ENCODE measurements around the gene CAP2.

Gene CAP2

DNA sequence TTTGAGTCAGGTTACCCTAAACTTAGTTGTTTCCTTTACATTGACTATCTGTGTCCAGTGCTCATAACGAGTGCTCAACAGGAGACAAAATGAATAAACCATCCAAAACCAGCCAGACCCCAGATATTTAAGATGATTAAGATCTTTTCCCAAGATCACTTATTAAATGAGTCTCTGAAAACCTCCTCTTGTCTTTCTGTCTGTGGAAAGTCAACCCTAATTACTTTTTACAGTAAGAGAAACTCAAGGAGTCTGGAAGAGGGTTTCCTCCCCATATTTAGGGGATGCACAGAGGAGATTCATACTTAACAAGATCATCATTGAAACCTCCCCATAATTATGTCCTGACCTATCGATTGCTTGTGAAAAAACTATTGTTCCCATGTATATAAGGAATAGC, 84.0 kb downstream of the CAP2 start:
- no peak for DNase-seq

DNA sequence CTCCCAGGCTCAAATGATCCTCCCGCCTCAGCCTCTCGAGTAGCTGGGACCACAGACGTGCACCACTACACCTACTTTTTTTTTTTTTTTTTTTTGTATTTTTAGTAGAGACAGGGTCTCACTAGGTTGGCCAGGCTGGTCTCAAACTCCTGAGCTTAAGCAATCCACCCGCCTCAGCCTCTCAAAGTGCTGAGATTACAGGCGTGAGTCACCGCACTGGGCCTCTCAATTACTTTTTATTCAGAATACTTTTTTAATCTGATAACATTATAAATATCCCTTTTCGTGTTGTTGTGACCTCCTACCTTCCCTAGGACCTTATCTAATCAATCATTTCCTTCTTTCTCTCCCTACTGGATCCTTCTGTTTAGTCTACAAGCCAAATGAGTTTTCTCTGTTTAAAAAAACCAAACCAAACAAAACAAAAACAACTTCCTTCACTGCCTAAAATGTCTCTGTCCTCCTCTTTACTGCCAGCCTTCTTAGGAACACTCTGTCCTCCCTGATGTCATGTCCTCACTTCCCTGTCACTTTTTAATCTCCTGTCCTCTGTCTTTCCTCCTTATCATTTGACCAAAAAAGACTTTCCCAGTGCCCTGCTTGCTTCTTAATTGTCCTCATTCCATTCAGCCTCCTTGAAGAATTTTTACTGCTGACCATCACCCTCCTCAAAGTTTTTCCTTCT, 85.0 kb downstream of the CAP2 start:
- no peak for DNase-seq

DNA sequence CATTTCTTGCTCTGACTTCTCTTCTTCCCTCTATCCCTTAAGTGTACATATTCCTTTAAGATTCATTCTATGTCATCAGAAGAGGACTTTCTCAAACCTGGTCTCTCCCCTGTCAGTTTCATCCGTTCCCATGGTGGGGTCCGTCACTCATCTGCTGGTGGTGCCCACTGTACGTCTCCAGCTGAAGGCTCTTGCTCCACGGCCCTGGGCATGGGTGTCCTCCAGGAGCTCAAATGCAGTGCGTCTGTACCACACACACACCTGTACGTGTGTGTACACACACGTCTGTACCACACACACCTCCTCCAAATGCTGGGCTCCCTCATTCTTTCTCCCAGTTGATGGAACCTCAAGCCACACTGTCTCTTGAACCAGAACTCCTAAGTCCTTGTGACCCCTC, 85.6 kb downstream of the CAP2 start:
- DNase-seq: no peak

DNA sequence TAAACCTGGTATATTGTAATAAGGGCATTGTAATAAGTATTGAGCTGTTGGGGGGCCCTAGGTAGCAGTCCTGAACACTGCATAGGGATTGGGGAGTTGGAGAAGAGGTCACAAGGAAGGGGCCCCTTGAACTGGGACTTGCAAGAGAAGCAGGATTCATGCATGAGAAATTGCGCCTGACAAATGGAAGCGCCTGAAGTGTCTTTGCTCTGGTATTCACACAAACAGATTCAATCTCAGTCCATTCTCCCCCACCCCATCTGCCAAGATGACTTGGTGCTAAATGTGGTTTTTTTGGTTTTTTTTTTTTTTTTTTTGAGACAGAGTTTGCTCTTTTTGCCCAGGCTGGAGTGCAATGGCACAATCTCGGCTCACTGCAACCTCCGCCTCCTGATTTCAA, 87.1 kb downstream of the CAP2 start:
- no peak for DNase-seq

DNA sequence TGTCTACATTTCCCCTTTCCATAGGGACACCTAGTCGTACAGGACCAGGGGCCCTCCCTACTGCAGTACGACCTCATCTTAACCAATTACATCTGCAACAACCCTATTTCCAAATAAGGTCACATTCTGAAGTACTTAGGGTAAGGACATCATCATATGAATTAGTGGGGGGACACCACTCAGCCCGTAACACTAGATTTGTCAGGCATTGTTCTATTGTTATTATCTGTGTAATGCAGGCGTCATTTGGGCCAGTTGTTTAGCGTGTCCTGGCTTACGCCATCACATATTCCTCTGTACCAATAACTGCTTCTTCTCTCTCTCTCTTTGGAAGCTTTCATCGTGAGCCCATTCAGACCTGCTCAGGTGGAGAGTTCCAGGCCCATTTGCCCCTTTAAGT, 89.3 kb downstream of the CAP2 start:
- no peak for DNase-seq

DNA sequence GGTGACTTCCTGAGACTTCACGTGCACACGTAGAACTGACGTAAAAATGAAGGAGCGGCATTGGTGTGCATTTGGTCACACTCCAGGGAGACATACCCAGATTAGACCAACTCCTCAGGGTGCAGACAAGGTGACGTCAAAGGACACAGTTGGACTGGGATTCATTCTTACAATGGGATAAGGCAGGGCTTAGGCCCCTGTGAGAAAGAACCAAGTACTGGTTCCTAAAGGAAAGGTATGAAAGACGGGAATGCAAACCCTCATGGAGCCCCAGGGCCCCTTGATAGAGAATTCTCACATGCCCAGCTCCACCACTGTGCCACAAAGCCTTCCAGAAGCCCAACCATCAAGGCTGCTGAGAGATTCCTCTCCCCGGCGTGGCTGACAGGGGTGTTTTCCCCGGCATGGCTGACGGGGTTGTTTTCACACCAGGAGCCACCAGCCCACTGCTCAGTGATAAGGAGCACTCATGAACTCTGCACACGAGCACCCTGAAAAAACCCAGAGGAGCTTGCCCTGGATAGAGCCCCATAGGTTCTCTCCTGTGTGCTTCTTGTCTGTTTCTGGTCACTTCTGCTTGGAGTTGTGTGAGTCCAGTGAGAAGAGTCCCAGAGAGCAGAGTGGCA, 90.1 kb downstream of the CAP2 start:
- DNase-seq: no peak

DNA sequence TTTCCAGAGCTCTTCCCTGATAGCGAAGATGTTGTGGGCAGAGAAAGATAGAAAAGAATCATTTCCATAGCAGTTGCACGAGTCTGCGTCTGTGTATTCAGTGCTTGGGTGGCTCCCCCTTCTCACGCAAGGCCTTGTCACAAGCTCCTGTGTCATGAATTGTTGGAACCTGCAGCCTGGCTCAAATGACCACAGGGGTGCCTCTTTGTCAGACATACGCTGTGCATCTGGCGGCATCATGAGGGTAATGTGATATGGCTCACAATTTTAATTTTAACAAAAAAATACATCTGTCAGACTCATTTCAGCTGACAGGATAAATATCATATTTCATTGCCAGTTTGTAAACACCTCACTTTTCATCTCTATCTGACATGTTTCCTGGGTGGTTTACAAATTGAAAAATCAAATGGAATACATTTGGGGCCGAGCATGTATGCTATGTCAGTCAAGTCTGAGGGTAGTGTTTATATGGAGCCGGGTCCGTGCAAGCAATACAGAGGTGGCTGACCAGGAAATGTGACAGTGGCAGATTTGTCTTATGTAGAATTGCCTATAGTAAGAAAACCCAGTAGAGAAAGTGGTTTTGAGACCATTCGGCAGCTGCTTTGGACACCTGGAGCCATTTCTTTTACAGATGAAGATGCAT, 90.9 kb downstream of the CAP2 start:
- no peak for DNase-seq

DNA sequence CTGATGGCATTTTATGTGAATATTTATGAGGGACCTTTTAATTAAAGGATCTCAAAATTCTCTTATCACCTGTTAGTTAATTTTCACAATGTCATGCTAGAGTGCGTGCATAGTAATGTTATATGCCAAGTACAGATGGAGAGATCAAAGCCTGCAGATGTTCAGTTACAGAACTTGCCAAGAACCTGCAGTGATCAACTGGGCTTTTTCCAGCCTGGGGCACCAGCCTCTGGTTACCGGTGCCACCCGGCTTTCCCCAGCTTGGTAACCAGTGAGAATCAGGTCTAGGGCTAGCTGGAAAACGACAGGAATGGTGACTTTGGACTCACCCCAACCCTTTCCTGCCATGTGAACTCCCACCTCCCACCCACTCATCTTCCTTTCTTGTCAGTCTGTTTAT, 91.8 kb downstream of the CAP2 start:
- no peak for DNase-seq

DNA sequence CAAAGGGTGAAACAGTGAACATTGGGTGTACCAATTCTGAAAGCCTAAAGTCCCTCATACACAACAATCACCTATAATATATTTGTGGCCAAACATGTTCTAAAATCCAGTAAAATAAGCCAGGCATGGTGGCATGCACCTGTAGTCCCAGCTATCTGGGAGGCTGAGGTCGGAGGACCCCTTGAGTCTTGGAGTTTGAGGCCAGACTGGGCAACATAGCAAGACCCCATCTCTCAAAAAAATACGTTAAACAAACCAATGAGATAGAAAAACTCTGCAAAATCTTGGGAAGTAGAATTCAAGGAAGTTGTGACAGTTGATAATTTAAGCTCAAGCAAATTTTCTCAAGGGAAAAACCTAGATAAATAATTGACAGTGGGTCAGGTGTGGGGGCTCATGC, 92.6 kb downstream of the CAP2 start:
- DNase-seq: no peak

DNA sequence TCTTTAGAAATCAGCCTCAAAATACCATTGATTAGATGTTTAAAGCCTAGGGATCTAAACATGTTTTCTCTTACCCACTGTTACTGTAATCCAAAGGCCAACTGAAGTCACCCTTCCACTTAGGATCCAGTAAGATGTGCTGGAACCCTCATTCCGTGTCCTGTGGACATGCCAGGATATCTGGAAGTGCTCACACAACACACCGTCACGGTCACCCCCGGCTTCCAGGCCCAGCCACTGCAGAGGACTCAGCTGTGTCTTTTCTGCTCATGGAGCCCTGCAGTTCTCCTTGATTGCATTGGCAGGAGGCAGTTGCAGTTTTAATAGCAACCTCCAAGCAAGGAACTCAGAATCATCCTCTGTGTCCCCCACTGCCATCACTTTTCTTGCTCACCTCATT, 93.3 kb downstream of the CAP2 start:
- no peak for DNase-seq

DNA sequence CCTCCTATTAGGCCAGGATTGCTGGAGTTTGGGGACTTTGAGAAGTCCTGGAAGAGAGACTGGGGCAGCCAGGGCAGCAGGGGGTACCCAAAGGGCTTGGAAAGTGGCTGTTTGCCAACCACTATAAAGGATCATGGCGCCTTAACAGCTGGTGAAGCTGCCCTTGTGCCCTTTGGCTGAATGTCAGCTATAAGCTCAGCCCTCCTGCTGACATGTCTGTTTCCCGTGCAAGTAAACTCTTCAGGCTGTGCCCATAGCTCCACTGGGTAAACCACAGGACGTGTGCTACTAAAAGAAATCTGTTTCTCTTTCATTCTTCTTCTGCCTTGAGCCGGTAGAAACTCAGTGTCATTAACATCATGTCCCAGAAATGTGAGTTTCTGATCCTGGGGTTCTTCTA, 97.3 kb downstream of the CAP2 start:
- DNase-seq: no peak

DNA sequence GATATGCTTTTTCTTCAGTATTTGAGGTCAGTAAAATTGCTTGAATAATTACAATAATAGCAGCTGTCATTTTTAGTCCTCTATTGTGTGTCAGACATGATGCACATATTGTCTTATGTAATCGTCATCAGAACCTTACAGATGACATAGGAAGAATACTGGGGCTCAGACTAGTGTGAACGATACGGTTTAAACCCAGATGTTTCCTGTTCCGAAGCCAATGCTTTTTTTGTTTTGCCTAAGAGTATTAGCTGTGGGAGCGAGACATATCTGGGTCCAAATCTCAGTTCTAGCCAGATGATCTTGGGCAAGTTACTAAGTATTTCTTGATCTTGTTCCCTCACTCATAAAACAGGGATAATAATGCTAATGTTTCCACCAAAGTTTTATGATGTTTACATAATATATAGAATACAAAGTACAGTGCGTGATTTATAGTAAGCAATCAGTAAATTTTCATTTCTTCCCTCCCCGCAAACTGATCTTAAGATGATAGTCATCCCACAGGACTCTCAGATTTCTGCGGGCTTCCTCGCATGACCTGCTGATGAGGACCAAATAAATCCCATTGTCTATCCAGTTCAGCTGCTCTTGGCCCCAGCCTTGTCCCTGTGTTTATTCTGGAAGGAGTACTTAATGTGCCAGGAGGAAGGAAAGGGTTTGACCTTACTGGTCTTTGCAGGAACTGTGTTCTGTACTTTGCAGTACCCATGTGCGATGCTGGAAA, 98.2 kb downstream of the CAP2 start:
- DNase-seq: no peak

DNA sequence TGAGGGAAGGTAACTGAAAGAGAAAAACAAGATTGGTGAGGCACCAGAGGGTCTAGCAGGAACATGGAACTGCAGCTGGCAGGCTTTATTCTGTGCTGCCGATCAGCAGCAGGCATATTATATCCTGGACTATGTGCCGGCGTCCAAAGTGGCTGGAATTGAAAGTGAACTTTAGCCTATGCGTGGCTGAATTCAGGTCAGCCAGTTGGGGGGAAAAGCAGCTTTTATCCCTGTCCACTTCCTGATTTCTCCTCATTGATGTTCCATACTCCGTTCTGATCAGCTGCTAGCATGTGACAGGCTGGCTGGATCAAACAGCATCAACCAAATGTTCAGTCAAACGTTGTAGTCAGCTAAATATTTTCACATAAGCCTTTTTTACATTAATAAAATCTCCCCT, 99.0 kb downstream of the CAP2 start:
- DNase-seq: no peak

DNA sequence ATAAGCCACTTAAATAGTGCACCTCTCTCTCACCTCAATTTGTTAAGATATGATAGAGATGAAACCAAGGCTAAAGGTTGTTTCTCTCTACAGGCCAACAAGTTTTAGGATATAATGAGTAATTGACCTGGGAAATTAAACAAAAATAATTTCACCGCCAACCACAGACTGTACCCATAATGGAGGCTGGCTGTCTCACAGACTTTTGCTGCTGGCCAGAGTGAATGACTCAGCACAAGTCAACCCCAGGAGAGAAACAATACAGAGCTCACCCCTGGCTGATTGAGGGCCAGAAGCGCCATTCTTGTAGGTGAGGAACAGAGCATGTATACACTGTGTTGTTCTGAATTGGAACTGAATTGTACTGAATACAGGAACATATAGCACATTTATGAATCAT, 99.9 kb downstream of the CAP2 start:
- DNase-seq: no peak

DNA sequence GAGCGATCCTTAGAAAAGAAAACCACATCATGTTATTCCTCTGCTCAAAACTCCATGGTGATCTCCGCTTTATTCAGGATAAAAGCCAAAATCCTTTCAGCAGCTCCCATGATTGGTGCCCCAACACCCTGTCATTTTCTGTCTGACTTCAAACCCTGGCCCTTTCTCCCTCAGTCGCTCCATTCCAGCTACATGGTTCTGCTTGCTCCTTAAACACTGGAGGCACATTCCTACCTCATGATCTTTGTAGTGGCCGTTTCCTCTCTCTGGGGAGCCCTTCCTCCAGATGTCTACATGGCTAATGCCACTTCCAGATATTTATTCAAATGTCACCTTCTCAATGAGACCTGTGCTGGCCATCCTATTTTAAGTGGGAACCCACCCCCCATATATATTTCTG, 100.8 kb downstream of the CAP2 start:
- DNase-seq: no peak

DNA sequence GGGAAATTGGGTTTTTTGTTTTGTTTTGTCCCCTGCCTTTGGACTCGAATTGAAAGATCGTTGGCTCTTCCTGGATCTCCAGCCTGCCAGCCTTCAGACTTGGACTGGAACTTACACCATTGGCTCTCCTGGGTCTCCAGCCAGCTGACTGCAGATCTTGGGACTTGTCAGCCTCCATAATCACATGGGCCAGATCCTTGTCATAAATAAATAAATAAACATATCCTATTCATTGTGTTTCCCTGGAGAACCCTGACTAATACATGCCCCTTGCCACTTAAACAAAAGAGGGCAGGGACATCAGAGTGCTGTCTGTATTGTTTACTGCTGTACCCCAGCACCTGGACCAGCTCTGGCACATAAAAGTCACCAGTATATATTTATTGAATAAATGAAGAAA, 101.5 kb downstream of the CAP2 start:
- no peak for DNase-seq

DNA sequence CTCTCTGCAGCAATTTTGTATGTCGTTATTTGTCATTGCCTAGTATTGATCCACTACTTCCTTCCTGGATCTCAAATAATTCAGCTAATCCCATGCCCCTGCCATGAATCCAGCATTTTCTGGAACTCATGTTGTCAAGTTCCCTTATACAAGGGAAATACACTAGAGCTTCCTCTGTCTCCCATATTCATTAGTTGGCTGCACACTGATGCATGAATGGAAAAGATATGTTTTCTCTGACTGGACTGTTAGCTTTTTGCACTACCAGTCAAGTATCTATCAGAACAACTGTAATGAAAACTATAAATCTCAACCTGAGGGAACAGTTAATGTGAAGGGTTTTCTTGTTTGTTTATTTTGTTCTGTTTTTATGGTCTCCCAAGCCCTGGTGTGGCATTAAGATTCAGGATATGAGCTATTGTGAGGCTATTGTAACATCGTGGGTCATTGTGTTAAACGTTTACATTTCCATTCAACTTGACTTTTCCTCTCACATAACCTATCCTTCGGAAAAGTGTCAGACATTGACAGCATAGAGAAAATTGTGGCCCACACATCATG, 104.2 kb downstream of the CAP2 start:
- no peak for DNase-seq

DNA sequence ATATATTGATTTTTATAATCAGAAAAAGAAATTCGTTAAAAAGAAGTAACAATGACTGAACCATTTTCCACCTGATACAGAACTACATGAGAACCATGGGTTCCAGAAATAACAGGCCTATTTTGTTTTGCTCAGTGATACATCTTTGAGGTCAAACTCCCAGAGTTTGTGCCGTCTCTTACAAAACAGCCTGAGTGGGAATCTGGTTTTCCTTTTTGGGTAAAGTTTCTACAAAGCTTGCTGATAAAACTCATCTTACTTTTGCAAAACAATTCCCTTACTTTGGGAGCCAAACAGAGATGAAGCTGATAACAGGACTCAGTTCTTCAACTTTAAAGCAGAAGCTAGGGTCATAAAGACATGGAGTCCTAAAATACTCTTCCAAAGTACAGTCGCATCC, 108.0 kb downstream of the CAP2 start:
- DNase-seq: no peak

DNA sequence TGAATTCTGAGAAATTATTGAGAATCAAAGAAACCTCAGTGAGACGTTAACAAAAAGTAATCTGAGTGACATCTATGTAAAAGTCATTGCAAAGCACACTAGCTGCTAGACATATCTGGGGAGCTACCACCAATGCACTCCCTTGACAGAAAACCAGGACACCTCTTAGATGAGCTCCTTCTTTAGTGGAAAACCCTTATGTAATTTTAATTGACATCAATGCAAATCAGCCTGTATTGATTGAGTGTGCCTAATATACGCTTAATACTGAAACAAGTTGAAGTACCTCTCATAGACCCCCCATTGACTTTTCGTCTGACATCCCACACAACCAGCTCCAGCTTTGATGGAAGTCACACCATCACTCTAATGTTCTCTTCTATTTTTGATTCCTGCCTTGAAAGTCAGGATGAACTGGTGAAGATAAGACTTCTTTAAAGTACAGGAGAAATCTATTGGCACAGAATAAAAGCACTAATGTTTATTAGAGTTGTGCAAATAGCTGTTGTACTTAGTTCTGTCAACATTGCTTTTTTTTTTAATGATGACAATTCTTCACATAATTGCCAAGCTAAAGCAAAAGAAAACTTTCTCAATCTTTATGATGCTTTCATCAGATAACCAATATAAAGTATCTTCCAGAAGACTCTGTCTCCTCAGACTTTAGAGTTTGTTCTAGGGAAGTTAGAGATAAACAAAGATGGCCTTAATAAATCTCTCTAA, 108.7 kb downstream of the CAP2 start:
- no peak for DNase-seq

DNA sequence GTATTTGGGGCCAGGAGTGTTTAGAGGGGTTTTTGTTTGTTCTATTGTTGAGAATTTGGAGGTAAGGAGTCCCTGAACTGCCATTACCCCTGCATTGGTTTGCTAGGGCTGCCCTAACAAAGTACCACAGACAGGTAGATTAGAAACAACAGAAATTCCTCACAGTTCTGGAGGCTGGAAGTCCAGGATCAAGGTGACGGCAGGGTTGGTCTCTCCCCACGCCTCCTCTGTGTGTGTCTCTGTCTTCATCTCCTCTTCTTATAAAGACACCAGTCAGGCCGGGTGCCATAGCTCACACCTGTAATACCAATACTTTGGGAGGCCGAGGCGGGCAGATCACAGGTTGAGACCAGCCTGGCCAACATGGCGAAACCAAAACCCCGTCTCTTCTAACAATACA, 109.7 kb downstream of the CAP2 start:
- DNase-seq: no peak

DNA sequence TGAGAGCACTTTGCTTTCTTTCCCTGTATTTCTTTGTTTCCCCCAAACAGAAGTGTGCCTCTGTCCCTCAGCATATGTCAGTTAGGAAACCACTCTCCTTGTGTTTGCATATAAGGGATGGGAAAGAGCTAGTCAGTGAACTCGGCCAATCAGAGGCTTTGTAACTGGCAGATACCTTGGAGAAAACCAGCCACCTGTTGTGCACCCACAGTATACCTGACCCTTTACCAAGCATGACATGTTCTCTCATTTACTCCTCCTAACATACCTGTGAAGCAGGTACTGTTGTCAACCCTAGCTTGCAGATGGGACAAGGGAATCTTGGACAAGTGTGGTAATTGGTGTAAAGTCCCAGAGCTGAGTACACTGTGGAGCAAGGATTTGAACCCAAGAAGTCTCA, 110.6 kb downstream of the CAP2 start:
- no peak for DNase-seq

DNA sequence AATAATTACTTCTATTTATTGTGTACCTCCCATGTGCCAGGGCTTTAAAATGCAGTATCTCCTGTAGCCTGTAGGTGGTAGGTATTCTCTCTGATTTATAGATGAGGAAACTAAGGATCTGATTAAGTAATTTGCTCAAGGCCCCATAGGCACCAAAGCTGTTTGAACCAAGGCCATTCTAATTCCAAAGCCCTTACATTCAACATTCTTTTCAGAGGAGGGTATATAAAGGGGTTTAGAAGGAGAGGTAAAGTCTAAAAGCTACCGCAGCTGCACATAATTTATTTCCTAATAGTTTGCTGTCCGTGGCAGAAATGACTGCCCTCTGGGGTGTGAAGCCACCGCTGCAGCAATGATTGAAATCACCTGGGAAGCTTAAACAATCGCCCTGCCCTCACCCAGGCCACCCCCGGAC, 111.7 kb downstream of the CAP2 start:
- no peak for DNase-seq

DNA sequence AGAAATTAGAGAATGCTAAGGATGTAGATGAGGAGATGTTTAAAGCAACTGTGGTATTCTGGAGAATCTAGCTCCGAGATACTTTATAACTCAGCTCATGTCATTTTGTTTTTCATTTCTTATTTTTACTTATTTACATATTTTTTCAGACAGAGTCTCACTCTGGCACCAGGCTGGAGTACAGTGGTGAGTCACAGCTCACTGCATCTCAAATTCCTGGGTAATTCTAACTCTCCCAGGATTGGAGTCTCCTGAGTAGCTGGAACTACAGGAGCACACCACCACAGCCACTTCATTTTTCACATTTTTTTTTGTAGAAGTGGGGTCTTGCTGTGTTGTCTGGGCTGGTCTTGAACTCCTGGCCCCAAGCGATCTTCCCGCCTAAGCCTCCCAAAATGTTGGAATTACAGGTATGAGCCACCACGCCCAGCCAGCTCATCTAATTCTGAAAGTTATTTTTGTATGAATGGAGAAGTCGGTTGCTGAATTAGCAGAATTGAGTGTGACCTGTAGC, 112.4 kb downstream of the CAP2 start:
- no peak for DNase-seq
